Cardiac septum (tissue), 1 donor: ENCODE data around the gene TMCC3. TPM values are rescaled to one million over a fixed set of nuclear protein-coding genes. Genes with fewer than 3 reads are reported as not detected.

ENCODE experiments used
- DNase-seq: peaks from one replicate; pipeline ENCODE4 v3.0.0-alpha.2; 2020; ENCODE audit warnings: low spot score
- intact Hi-C: fragments of 100-400 bp; cut with DNase I; formaldehyde crosslinking; loops from one replicate; pipeline ENCODE4 v1.14.0; 2022
- total RNA-seq: library from RNA; stranded (reverse); fragmentation: NEBNext Ultra II Directional; extraction: Animal tissue kit (Norgen Biotek cat#: 25700); gene quantifications from one replicate; pipeline ENCODE4 v1.2.1, GENCODE V29; 2021
- donor health status: DM: no; HTN: no; CAD: no.

Gene TMCC3
- total RNA-seq, 1 donor from 2014 or later: 2.3 TPM

- no peak for DNase-seq
- intact Hi-C loops: no loop called here
Measured at GRCh38 chr12:94638521-94638920, 11.8 kb downstream of the TMCC3 start.

GRCh38 chr12:94637390-94638113, 12.8 kb downstream of the TMCC3 start:
- intact Hi-C loops: no loop called here
- no peak for DNase-seq

GRCh38 chr12:94636462-94637085, 13.8 kb downstream of the TMCC3 start:
- intact Hi-C loops: no loop called here
- DNase-seq: no peak

GRCh38 chr12:94634717-94635116, 15.6 kb downstream of the TMCC3 start:
- intact Hi-C loops: no loop called here
- no peak for DNase-seq

GRCh38 chr12:94633401-94633800, 17.0 kb downstream of the TMCC3 start:
- DNase-seq: no peak
- intact Hi-C loops: no loop called here

GRCh38 chr12:94631058-94631457, 19.3 kb downstream of the TMCC3 start:
- DNase-seq: no peak

GRCh38 chr12:94628819-94629472, 21.4 kb downstream of the TMCC3 start:
- intact Hi-C loops: no loop called here
- DNase-seq: no peak

More at GRCh38 chr12:94631058-94631457, 19.3 kb downstream of the TMCC3 start:
- intact Hi-C loops: no loop called here

- intact Hi-C loops: no loop called here
Measured at GRCh38 chr12:94628369-94628768, 22.0 kb downstream of the TMCC3 start.

GRCh38 chr12:94625531-94625930, 24.8 kb downstream of the TMCC3 start:
- DNase-seq: no peak
- intact Hi-C loops: no loop called here

More at GRCh38 chr12:94628369-94628768, 22.0 kb downstream of the TMCC3 start:
- no peak for DNase-seq

GRCh38 chr12:94623161-94623920, 27.0 kb downstream of the TMCC3 start:
- no peak for DNase-seq
- intact Hi-C loops: no loop called here

GRCh38 chr12:94622475-94622874, 27.9 kb downstream of the TMCC3 start:
- no peak for DNase-seq
- intact Hi-C loops: no loop called here

- no peak for DNase-seq
- intact Hi-C loops: no loop called here
Measured at GRCh38 chr12:94621662-94622359, 28.5 kb downstream of the TMCC3 start.

GRCh38 chr12:94620621-94621020, 29.7 kb downstream of the TMCC3 start:
- intact Hi-C loops: no loop called here

GRCh38 chr12:94618995-94619695, 31.2 kb downstream of the TMCC3 start:
- no peak for DNase-seq
- intact Hi-C loops: no loop called here

More at GRCh38 chr12:94620621-94621020, 29.7 kb downstream of the TMCC3 start:
- no peak for DNase-seq

GRCh38 chr12:94617101-94617500, 33.3 kb downstream of the TMCC3 start:
- intact Hi-C loops: no loop called here
- DNase-seq: no peak

GRCh38 chr12:94616203-94616729, 34.1 kb downstream of the TMCC3 start:
- intact Hi-C loops: no loop called here
- DNase-seq: no peak

GRCh38 chr12:94615260-94616181, 34.8 kb downstream of the TMCC3 start:
- no peak for DNase-seq
- intact Hi-C loops: no loop called here
